Activated CD4-positive, alpha-beta memory T cell treated with anti-CD3 and anti-CD28 coated beads, Interleukin-2, amount 10 ng/mL, durations not matched to agents 7 days and 5 days (primary cell): ENCODE results near the gene PHF12. TPM values are rescaled to one million over a fixed set of nuclear protein-coding genes. Genes with fewer than 3 reads are reported as not detected.
"Not testable (repeated sequence)": the region's sequence is repeated elsewhere in the genome, so short reads cannot be mapped to it uniquely, and the experiment has no call there.

Source experiments
- CTCF ChIA-PET: fragments of 350-600 bp; sonication (Branson Sonifier 250); formaldehyde crosslinking; loops from one replicate; lab custom pipeline; 2021; ENCODE audit warnings: antibody characterized with exemption, inconsistent platforms; lab: Charles Lee
- POLR2A ChIA-PET: fragments of 350-600 bp; sonication (Branson Sonifier 250); formaldehyde crosslinking; loops from one replicate; lab custom pipeline; 2021; ENCODE audit warnings: antibody characterized with exemption; lab: Charles Lee
- DNase-seq: peaks from one replicate; pipeline ENCODE4 v3.0.0-alpha.2; 2020
- H3K27ac Mint-ChIP-seq: one replicate; pipeline ENCODE4 v1.8.0; 2021; ENCODE audit warnings: mild to moderate bottlenecking, mixed read lengths
- H3K27me3 Mint-ChIP-seq: one replicate; pipeline ENCODE4 v1.8.0; 2021; ENCODE audit warnings: mixed read lengths
- H3K36me3 Mint-ChIP-seq: one replicate; pipeline ENCODE4 v1.8.0; 2021; ENCODE audit warnings: low read depth, mixed read lengths
- H3K4me1 Mint-ChIP-seq: one replicate; pipeline ENCODE4 v1.8.0; 2021; ENCODE audit warnings: mixed read lengths
- H3K4me3 Mint-ChIP-seq: one replicate; pipeline ENCODE4 v1.8.0; 2021; ENCODE audit warnings: mild to moderate bottlenecking, mixed read lengths
- H3K9me3 Mint-ChIP-seq: one replicate; pipeline ENCODE4 v1.8.0; 2021; ENCODE audit warnings: mixed read lengths
- total RNA-seq, 2 experiments: library from RNA; stranded (reverse); gene quantifications; one replicate each; pipeline ENCODE4 v1.2.3, GENCODE V29; 2021

Gene PHF12
- total RNA-seq, 2 experiments from 2014 or later, result 75.6 to 78.8 TPM

GRCh38 chr17:28906276-28906675, 45.0 kb downstream of the PHF12 start:
- CTCF ChIA-PET, result interaction anchor here (0.5 to 2.9 kb wide), 2 partner anchors 40 to 142 kb away, joined by 3 to 13 read pairs; no protein-coding TSS in a partner anchor
- H3K27me3 Mint-ChIP-seq, result no peaks in the 10 kb centered on the region
- no peak overlapping the region for H3K4me3 Mint-ChIP-seq
- no peak overlapping the region for H3K27ac Mint-ChIP-seq
- POLR2A ChIA-PET, result no interaction called here
- DNase-seq, result no peak
- H3K36me3 Mint-ChIP-seq, result peaks cover 51% of the 10 kb centered on the region
- H3K9me3 Mint-ChIP-seq, result no peaks in the 10 kb centered on the region
- H3K4me1 Mint-ChIP-seq, result peaks cover 23% of the 10 kb centered on the region

- Mint-ChIP-seq H3K27ac (no peak overlapping the region), H3K4me3 (no peak overlapping the region), H3K4me1 (peaks cover 32% of the 10 kb centered on the region), H3K27me3 (no peaks in the 10 kb centered on the region), H3K36me3 (peaks cover 46% of the 10 kb centered on the region), H3K9me3 (no peaks in the 10 kb centered on the region)
- CTCF ChIA-PET, result no interaction called here
- POLR2A ChIA-PET, result no interaction called here
- no peak for DNase-seq
Measured at GRCh38 chr17:28904800-28905199, 46.5 kb downstream of the PHF12 start.

GRCh38 chr17:28903546-28903841, 47.8 kb downstream of the PHF12 start:
- peak overlapping the region; percentile 38 for H3K27ac Mint-ChIP-seq
- H3K9me3 Mint-ChIP-seq, DNase-seq, H3K27me3 Mint-ChIP-seq: not testable (repeated sequence)
- H3K36me3 Mint-ChIP-seq, result peaks cover 48% of the 10 kb centered on the region
- POLR2A ChIA-PET, result interaction anchor here (1.1 to 4.4 kb wide), 4 partner anchors 11 to 176 kb away, joined by 5 to 39 read pairs (median 18); partner anchors contain the start of gene TLCD1
- CTCF ChIA-PET, result interaction anchor here (0.5 to 5.0 kb wide), 12 partner anchors 8 to 176 kb away, joined by 3 to 37 read pairs (median 8); partner anchors contain the start of genes FAM222B, NEK8, PHF12 and TLCD1
- H3K4me1 Mint-ChIP-seq, result peaks cover 44% of the 10 kb centered on the region
- peak overlapping the region; percentile 79 for H3K4me3 Mint-ChIP-seq

GRCh38 chr17:28902819-28903545, 48.3 kb downstream of the PHF12 start, which contains the start of gene DHRS13:
TSS of gene DHRS13 (minus strand) at chr17:28903079. CDS start at chr17:28902944, 135 bp downstream.
- peak; percentile 94 for DNase-seq
- POLR2A ChIA-PET, result interaction anchor here (0.7 to 4.4 kb wide), 15 partner anchors 11 to 391 kb away, joined by 3 to 39 read pairs (median 5); partner anchors contain the start of genes BLTP2, FAM222B, NUFIP2 and PHF12
- Mint-ChIP-seq H3K9me3 (no peaks in the 10 kb centered on the region), H3K27me3 (no peaks in the 10 kb centered on the region), H3K27ac (peak within 1 kb of the TSS; percentile 78), H3K36me3 (peaks cover 50% of the 10 kb centered on the region), H3K4me1 (peaks cover 48% of the 10 kb centered on the region), H3K4me3 (peak within 1 kb of the TSS; percentile 79)
- CTCF ChIA-PET, result interaction anchor here (0.5 to 5.0 kb wide), 24 partner anchors 8 to 256 kb away, joined by 3 to 37 read pairs (median 4); partner anchors contain the start of genes FAM222B, NEK8, PHF12 and SDF2

- DNase-seq, result peak; percentile 58
- Mint-ChIP-seq H3K4me3 (peak overlapping the region; percentile 79), H3K27ac (peak overlapping the region; percentile 78), H3K9me3 (no peaks in the 10 kb centered on the region), H3K36me3 (peaks cover 50% of the 10 kb centered on the region), H3K27me3 (no peaks in the 10 kb centered on the region), H3K4me1 (peaks cover 53% of the 10 kb centered on the region)
- POLR2A ChIA-PET, result interaction anchor here (0.7 to 4.4 kb wide), 17 partner anchors 10 to 392 kb away, joined by 3 to 39 read pairs (median 4); partner anchors contain the start of genes BLTP2, FAM222B, NUFIP2 and PHF12
- CTCF ChIA-PET, result interaction anchor here (0.7 to 5.0 kb wide), 21 partner anchors 9 to 255 kb away, joined by 3 to 37 read pairs (median 4); partner anchors contain the start of genes FAM222B, NEK8, PHF12 and SDF2
Measured at GRCh38 chr17:28901866-28902818, 49.2 kb downstream of the PHF12 start.

GRCh38 chr17:28900986-28901726, 50.2 kb downstream of the PHF12 start:
- no peaks in the 10 kb centered on the region for H3K27me3 Mint-ChIP-seq
- H3K27ac Mint-ChIP-seq, result peak overlapping the region; percentile 75
- H3K9me3 Mint-ChIP-seq, result no peaks in the 10 kb centered on the region
- no peak for DNase-seq
- CTCF ChIA-PET, result interaction anchor here (1.3 to 5.0 kb wide), 7 partner anchors 9 to 174 kb away, joined by 3 to 37 read pairs (median 29); partner anchors contain the start of genes FAM222B, NEK8, PHF12 and TLCD1
- H3K4me3 Mint-ChIP-seq, result peak overlapping the region; percentile 79
- POLR2A ChIA-PET, result interaction anchor here (1.2 to 4.4 kb wide), 8 partner anchors 9 to 181 kb away, joined by 3 to 39 read pairs (median 8); partner anchors contain the start of genes FAM222B, RPL23A and TLCD1
- H3K4me1 Mint-ChIP-seq, result peaks cover 59% of the 10 kb centered on the region
- H3K36me3 Mint-ChIP-seq, result peaks cover 41% of the 10 kb centered on the region

GRCh38 chr17:28899212-28899815, 52.0 kb downstream of the PHF12 start:
- POLR2A ChIA-PET, result interaction anchor here (1.7 to 4.9 kb wide), 5 partner anchors 28 to 172 kb away, joined by 5 to 21 read pairs (median 12); partner anchors contain the start of genes FAM222B and TLCD1
- H3K9me3 Mint-ChIP-seq, result no peaks in the 10 kb centered on the region
- no peaks in the 10 kb centered on the region for H3K27me3 Mint-ChIP-seq
- peaks cover 38% of the 10 kb centered on the region for H3K36me3 Mint-ChIP-seq
- no peak for DNase-seq
- H3K27ac Mint-ChIP-seq, result peak overlapping the region; percentile 0
- H3K4me3 Mint-ChIP-seq, result no peak overlapping the region
- H3K4me1 Mint-ChIP-seq, result peaks cover 70% of the 10 kb centered on the region
- CTCF ChIA-PET, result interaction anchor here (1.1 to 5.0 kb wide), 5 partner anchors 9 to 172 kb away, joined by 3 to 37 read pairs (median 5); partner anchors contain the start of genes FAM222B, NEK8 and TLCD1

- Mint-ChIP-seq H3K4me1 (peaks cover 71% of the 10 kb centered on the region), H3K36me3 (peaks cover 38% of the 10 kb centered on the region), H3K9me3 (no peaks in the 10 kb centered on the region), H3K4me3 (peak overlapping the region; percentile 2), H3K27ac (peak overlapping the region; percentile 95), H3K27me3 (no peaks in the 10 kb centered on the region)
- POLR2A ChIA-PET, result interaction anchor here (1.0 to 4.9 kb wide), 17 partner anchors 11 to 240 kb away, joined by 3 to 21 read pairs (median 5); partner anchors contain the start of genes ERAL1, FAM222B, PHF12 and RPL23A
- no peak for DNase-seq
- CTCF ChIA-PET, result interaction anchor here (0.6 to 6.9 kb wide), 8 partner anchors 8 to 171 kb away, joined by 3 to 46 read pairs (median 4); partner anchors contain the start of genes FAM222B, NEK8 and TLCD1
Measured at GRCh38 chr17:28898527-28898955, 52.8 kb downstream of the PHF12 start.

GRCh38 chr17:28897769-28898526, 53.4 kb downstream of the PHF12 start:
- H3K4me3 Mint-ChIP-seq, result peak overlapping the region; percentile 96
- no peaks in the 10 kb centered on the region for H3K9me3 Mint-ChIP-seq
- peak overlapping the region; percentile 95 for H3K27ac Mint-ChIP-seq
- H3K27me3 Mint-ChIP-seq, result no peaks in the 10 kb centered on the region
- peaks cover 72% of the 10 kb centered on the region for H3K4me1 Mint-ChIP-seq
- peaks cover 44% of the 10 kb centered on the region for H3K36me3 Mint-ChIP-seq
- peak; percentile 53 for DNase-seq
- CTCF ChIA-PET, result interaction anchor here (0.6 to 6.9 kb wide), 10 partner anchors 7 to 527 kb away, joined by 3 to 46 read pairs (median 4); partner anchors contain the start of genes FAM222B, NEK8 and TLCD1
- POLR2A ChIA-PET, result interaction anchor here (1.0 to 4.9 kb wide), 19 partner anchors 10 to 253 kb away, joined by 3 to 21 read pairs (median 5); partner anchors contain the start of genes BLTP2, ERAL1, FAM222B and PHF12
